ENCODE data around the gene HOXB9. TPM values are rescaled to one million over a fixed set of nuclear protein-coding genes. Genes with fewer than 3 reads are reported as not detected.

Gene HOXB9
- total and polyA plus RNA-seq, 8 donors = 0.25 TPM; not detected in 7

DNA sequence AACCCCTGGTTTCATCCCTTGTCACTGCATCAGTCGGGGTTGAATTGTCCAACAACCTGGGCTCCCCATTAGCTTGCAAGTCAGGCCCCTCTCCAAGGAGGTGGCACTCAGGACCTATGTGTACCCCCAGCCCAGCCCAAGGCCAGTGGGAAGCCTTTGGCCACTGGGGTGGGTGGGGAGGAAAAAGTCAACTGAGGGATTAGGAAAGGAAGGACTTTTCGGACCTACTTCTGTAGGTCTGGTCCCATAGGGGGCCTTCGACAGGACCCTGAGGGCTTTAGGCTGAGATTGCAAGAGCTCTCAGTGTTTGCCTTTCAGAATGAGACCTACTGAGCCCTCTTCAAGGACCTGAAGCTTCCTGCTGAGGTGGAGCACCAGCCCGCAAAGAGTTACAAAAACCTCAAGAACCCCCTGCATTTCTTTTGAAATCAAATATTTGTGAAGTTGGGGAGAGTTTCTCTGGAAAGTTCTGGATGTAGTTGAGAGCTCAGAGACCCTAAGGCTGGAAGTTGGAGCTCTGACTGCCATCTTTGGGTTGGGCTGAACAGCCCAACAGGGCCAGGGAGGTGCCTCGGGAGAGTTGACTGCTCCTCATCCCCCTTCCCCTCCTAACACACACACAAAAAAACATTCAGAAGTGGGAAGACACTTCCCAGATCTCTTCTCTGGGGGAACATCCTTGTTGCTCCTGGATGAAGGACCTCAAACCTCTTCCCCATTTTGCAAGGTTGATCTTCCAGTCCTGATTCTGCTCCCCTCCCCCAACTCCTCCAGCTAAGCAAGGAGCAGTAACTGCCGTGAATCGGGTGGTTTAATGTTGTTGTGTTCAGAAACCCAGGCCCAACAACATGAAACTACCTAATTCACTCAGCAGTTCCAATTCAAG lies 5.8 kb upstream of the HOXB9 start:
- 18 to 19% methylated on average over 7 of the region's 7 CpGs for WGBS, 2 donors
- Histone ChIP-seq H3K4me3 (no peak overlapping the region), H3K27ac (no peak overlapping the region), H3K4me1 (no peaks in the 10 kb centered on the region), H3K9me3 (no peaks in the 10 kb centered on the region), H3K36me3 (no peaks in the 10 kb centered on the region), H3K27me3 (peaks cover 13 to 85% (median 38%) of the 10 kb centered on the region in 4 donors)
- TF ChIP-seq, protein P1, sequence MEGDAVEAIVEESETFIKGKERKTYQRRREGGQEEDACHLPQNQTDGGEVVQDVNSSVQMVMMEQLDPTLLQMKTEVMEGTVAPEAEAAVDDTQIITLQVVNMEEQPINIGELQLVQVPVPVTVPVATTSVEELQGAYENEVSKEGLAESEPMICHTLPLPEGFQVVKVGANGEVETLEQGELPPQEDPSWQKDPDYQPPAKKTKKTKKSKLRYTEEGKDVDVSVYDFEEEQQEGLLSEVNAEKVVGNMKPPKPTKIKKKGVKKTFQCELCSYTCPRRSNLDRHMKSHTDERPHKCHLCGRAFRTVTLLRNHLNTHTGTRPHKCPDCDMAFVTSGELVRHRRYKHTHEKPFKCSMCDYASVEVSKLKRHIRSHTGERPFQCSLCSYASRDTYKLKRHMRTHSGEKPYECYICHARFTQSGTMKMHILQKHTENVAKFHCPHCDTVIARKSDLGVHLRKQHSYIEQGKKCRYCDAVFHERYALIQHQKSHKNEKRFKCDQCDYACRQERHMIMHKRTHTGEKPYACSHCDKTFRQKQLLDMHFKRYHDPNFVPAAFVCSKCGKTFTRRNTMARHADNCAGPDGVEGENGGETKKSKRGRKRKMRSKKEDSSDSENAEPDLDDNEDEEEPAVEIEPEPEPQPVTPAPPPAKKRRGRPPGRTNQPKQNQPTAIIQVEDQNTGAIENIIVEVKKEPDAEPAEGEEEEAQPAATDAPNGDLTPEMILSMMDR (IDR thresholded peaks at IDR 0.05) = no peak
- no peak for FAIRE-seq
- no peak for ATAC-seq
- intact Hi-C loops (cut with DNase I) = no loop called here
- DNase-seq = no peak

DNA sequence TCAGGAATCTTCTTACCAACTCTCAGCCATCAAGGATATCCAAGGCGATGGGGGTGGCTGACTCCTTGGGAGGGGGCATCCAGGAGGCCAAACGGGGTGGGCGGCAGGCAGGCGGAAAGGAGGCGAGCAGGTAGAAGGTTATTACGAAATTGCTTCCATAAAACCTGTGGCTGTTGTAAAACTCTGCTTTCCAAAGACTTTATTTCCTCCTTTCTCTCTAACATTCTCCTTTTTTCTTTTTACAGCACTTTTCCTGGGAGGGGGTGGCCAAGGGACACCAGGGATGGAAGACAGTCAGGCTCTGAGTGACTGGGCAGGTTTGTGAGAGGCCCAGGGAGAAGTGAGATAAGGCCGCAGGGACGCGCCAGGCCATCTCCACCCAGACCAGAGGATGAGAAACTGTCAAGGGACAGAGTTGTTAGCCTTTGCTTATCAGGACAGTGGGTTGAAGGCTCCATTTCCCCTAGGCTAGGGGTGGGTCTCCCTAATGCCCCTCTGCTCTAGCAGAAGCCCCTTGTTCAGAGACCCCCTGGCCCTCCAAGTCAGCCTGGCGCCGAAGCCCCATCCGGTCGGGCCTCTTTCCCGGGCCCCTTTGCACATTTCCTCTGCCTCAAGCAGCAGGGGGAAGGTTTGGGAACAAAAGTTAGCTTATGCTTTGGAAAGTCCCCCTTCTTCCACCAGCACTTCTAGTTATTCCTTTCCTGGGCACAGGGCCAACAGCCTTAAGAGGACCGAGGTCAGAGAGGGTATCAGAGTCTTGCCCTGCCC lies 5.0 kb upstream of the HOXB9 start:
- no peak for FAIRE-seq
- Histone ChIP-seq H3K27ac (no peak overlapping the region), H3K4me1 (peaks cover 0 to 5% (median 2%) of the 10 kb centered on the region in 3 donors), H3K27me3 (peaks cover 11 to 85% (median 37%) of the 10 kb centered on the region in 4 donors), H3K36me3 (no peaks in the 10 kb centered on the region), H3K4me3 (no peak overlapping the region), H3K9me3 (no peaks in the 10 kb centered on the region)
- ATAC-seq = no peak
- DNase-seq = no peak
- intact Hi-C loops (cut with DNase I) = no loop called here
- WGBS, 2 donors = 13 to 15% methylated on average over 15 of the region's 15 CpGs
- TF ChIP-seq, protein P1 (IDR thresholded peaks at IDR 0.05) = no peak

DNA sequence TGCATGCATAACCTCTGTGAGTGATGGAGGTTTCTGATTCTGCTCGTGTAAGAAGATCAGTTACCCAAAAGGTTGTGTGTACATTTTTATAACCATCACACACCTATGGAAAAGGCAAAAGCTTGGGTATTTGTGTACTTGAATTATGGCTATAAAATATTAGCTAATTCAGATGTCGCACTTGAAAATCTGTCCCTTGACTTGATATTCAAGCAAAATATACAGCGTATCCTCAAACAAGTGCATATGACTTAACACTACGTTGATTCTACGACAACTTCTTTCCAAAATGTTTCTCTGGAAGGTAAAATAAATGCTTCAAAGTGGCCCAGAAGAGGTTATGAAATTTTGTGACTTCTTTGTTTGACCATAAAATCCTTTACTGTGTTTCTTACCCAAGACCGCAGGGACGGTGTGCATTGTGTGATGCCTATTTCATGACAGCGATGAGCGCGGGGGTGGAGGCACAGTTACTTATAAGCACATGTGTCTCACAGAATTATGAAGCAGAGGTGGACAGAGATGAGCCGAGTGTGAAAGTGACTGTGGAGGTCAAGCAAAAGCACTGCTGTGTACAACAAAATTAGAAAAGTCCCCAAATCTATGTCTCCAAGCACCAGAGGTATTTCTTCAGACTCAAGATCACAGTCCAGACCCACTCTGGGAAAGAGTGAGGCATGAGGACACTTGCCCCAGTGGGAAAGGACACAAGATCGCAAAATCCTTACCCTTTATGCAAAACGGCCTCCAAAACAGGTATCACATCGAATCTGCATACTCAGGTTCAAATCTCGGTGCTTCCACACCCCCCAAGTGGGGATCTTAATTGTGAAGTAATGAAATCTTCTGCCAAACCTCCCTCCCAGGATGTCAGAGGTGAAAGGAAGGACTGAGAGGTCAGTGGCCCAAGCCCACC lies 4.1 kb upstream of the HOXB9 start:
- ATAC-seq = no peak
- Histone ChIP-seq H3K9me3 (no peaks in the 10 kb centered on the region), H3K36me3 (no peaks in the 10 kb centered on the region), H3K4me1 (peaks cover 3 to 11% (median 8%) of the 10 kb centered on the region in 3 donors), H3K27me3 (peaks cover 4 to 82% (median 33%) of the 10 kb centered on the region in 4 donors), H3K27ac (no peak overlapping the region), H3K4me3 (no peak overlapping the region)
- no peak for FAIRE-seq
- TF ChIP-seq, protein P1 (IDR thresholded peaks at IDR 0.05) = no peak
- WGBS, 2 donors = 21 to 23% methylated on average over 15 of the region's 15 CpGs
- intact Hi-C loops (cut with DNase I) = no loop called here
- no peak for DNase-seq

DNA sequence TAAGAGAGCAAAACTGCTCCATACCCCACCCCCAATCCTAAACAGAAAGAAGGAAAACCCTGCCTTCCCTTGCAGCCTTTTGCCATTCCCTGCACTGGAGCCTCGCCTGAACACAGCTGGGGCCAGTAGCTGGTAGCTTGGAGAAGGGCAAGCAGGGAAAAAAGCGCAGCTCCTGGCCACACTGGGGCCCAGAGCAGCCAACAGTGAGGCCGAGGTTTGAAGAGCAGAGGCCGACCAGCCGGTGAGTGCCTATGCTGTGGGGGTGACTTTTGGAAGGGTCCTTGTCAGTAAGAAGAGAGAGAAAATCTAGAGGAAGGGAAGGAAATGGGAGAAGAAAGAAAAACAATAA lies 3.2 kb upstream of the HOXB9 start:
- Histone ChIP-seq H3K27ac (no peak overlapping the region), H3K27me3 (peaks cover 0 to 75% (median 29%) of the 10 kb centered on the region in 4 donors), H3K4me1 (peaks cover 8 to 15% (median 12%) of the 10 kb centered on the region in 3 donors), H3K9me3 (no peaks in the 10 kb centered on the region), H3K36me3 (no peaks in the 10 kb centered on the region), H3K4me3 (no peak overlapping the region)
- 19 to 24% methylated on average over 5 of the region's 5 CpGs for WGBS, 2 donors
- ATAC-seq (no peak), FAIRE-seq (no peak), DNase-seq (no peak)
- intact Hi-C loops (cut with DNase I) = no loop called here
- TF ChIP-seq, protein P1 (IDR thresholded peaks at IDR 0.05) = no peak

All from pancreas (tissue), 10 donors.